Coronary artery (tissue), 2 donors: ENCODE data around the gene CKB.

Source experiments
- DNase-seq: peaks from one replicate; pipeline ENCODE4 v3.0.0-alpha.2; 2017; ENCODE audit warnings: low spot score
- H3K27ac ChIP-seq, 2 donors: fragments of 200-600 bp; sonication (generic); one replicate each; pipeline ENCODE4 v1.5.1; 2016 to 2019
- H3K4me3 ChIP-seq: fragments of 200-600 bp; sonication (generic); 2 replicates; pipeline ENCODE4 v1.5.1; 2016; ENCODE audit warnings: mild to moderate bottlenecking, moderate library complexity
- TF ChIP-seq, protein P1 (sequence below): fragments of 200-600 bp; sonication (generic); IDR thresholded peaks from one replicate; pipeline ENCODE4 v1.5.1; 2019; ENCODE audit warnings: antibody characterized with exemption

CKB gene

GRCh38 chr14:103501921-103502669 lies 20.5 kb downstream of the CKB start:
- H3K4me3 ChIP-seq, result no peak overlapping the region
- H3K27ac ChIP-seq, result no peak overlapping the region
- TF ChIP-seq, protein P1, sequence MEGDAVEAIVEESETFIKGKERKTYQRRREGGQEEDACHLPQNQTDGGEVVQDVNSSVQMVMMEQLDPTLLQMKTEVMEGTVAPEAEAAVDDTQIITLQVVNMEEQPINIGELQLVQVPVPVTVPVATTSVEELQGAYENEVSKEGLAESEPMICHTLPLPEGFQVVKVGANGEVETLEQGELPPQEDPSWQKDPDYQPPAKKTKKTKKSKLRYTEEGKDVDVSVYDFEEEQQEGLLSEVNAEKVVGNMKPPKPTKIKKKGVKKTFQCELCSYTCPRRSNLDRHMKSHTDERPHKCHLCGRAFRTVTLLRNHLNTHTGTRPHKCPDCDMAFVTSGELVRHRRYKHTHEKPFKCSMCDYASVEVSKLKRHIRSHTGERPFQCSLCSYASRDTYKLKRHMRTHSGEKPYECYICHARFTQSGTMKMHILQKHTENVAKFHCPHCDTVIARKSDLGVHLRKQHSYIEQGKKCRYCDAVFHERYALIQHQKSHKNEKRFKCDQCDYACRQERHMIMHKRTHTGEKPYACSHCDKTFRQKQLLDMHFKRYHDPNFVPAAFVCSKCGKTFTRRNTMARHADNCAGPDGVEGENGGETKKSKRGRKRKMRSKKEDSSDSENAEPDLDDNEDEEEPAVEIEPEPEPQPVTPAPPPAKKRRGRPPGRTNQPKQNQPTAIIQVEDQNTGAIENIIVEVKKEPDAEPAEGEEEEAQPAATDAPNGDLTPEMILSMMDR, result no peak
- peak; percentile 11 for DNase-seq

DNA sequence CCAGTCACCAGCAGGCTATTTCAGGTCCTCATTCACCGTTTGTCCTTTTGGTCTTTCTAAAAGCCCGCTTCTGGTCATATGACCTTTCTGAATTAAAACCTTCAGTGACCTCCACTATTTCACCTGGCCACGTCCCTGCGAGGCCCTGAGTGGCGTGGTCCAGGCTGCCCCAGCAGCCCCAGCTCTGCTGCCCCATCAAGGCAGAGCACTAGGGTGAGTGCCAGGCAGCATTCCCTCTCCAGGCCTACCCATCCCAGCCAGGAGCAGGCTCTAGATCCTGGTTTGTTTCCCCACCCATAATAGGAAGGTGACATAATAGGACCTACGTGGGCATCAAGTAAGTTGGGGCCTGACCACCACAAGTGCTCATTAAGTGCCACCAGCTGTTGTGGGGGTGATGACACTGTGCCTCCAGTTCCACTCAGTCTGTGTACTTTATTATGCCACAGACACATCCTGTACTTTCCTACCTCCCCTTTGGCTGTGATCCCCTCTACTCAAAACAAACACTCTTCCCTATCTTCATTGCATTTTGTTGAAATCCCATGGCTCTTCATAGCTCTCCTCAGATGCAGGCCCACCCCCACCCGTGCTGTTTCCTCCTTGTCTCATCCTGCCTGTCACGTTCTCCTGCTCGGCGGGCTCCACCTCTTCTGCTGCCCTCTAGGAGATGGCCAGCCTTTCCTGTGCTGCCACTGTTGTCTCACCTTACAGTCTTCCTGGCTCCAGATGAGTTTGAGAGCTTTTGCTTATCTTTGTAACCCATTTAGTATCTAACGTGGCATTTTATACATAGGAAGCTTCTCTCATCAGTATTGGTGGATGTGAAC lies 21.4 kb downstream of the CKB start:
- H3K4me3 ChIP-seq, result no peak overlapping the region
- H3K27ac ChIP-seq, result no peak overlapping the region
- TF ChIP-seq, protein P1, result no peak
- no peak for DNase-seq

DNA sequence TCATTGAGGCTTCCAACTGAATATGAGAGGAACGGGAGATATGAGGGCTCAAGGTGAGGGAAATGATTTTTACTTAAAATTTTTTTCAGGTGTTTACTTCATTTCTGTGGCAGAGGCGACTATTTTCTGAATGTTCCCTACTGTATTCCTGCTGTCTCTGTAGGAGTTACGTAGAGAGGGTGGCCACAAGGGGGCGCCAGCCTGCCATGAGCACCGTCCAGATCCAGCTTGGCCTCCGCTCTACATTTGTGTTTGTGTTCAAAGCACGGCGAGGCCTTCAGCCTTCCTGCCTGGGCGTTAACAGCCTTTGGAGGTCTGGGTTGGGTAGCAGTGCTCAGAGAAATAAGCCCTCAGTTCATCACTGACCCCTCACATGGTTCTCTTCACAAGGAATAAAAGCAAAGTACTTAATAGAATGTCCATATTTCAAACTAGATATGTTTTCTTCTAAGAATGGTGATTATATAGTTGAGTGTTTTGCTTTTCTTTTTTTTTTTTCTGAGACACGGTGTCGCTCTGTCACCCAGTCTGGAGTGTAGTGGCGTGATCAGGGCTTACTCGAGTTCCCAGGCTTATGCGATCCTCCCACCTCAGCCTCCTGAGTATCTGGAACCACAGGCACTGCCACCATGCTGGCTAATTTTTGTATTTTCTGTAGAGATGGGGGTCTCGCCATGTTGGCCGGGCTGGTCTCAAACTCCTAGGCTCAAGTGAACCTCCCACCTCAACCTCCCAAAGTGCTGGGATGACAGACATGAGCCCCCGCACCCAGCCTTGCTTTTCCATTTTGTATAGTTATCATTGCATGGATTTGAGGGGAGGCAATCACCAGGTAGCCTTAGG lies 22.3 kb downstream of the CKB start:
- no peak overlapping the region for H3K4me3 ChIP-seq
- TF ChIP-seq, protein P1, result peak; percentile 89
- DNase-seq, result peak; percentile 84
- H3K27ac ChIP-seq, result peak overlapping the region in 1 of 2 donors; percentile 64

- TF ChIP-seq, protein P1, result no peak
- H3K27ac ChIP-seq, result no peak overlapping the region
- no peak overlapping the region for H3K4me3 ChIP-seq
- no peak for DNase-seq
These were observed 22.9 kb downstream of the CKB start for GRCh38 chr14:103499709-103500108.

DNA sequence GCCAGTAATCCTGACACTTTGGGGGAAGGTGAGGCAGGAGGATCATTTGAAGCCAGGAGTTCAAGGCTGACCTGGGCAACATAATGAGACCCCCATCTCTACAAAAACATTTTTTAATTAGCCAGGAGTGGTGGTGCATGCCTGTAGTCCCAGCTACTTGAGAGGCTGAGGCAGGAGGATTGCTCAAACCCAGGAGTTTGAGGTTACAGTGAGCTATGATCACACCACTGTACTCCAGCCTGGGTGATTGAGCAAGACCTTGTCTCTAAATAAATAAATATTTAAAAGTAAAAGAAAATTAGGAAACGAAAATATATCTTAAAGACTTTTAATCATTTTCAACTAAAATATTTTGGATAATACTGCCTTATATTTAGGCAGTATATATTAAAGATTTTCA lies 25.9 kb downstream of the CKB start:
- DNase-seq, result no peak
- Histone ChIP-seq H3K4me3 (no peak overlapping the region), H3K27ac (no peak overlapping the region)
- TF ChIP-seq, protein P1, result no peak

- Histone ChIP-seq H3K4me3 (no peak overlapping the region), H3K27ac (no peak overlapping the region)
- DNase-seq, result no peak
- TF ChIP-seq, protein P1, result no peak
These were observed 26.8 kb downstream of the CKB start for GRCh38 chr14:103495854-103496253.
